GM19023 (cell line): ENCODE results near the gene SGMS2.
A peak's percentile ranks its signal among the peaks of the same experiment; 100 is the strongest.
"Not testable (repeated sequence)": the region's sequence is repeated elsewhere in the genome, so short reads cannot be mapped to it uniquely, and the experiment has no call there.

Source experiments
- ATAC-seq: cut with Tn5 transposase; IDR thresholded peaks from one replicate; pipeline ENCODE4 v1.9.1; 2021; ENCODE audit warnings: mild to moderate bottlenecking, moderate library complexity; ENCODE audit not compliant: unreplicated experiment

SGMS2 gene

GRCh38 chr4:107906458-107907100, 81.8 kb downstream of the SGMS2 start:
- no peak for ATAC-seq

- no peak for ATAC-seq
Measured at GRCh38 chr4:107908377-107908776, 83.6 kb downstream of the SGMS2 start.

- peak; percentile 85 for ATAC-seq
Measured at GRCh38 chr4:107913283-107913899, 88.7 kb downstream of the SGMS2 start.

GRCh38 chr4:107915220-107915619, 90.5 kb downstream of the SGMS2 start:
- no peak for ATAC-seq

GRCh38 chr4:107916623-107917022, 91.9 kb downstream of the SGMS2 start:
- no peak for ATAC-seq

GRCh38 chr4:107917500-107917899, 92.8 kb downstream of the SGMS2 start:
- no peak for ATAC-seq

- no peak for ATAC-seq
Measured at GRCh38 chr4:107922486-107923473, 98.0 kb downstream of the SGMS2 start.

- ATAC-seq = not testable (repeated sequence)
Measured at GRCh38 chr4:107925713-107926112, 101.0 kb downstream of the SGMS2 start.

- ATAC-seq = not testable (repeated sequence)
Measured at GRCh38 chr4:107926875-107927274, 102.1 kb downstream of the SGMS2 start.

GRCh38 chr4:107930821-107931774, 106.4 kb downstream of the SGMS2 start, which contains the start of gene CYP2U1:
Gene CYP2U1 (plus strand): TSS chr4:107931549. CDS start chr4:107931644, 95 bp downstream.
- peak; percentile 96 for ATAC-seq

GRCh38 chr4:107931775-107932321, 107.1 kb downstream of the SGMS2 start:
- peak; percentile 24 for ATAC-seq

- ATAC-seq = no peak
Measured at GRCh38 chr4:107935246-107935645, 110.5 kb downstream of the SGMS2 start.

GRCh38 chr4:107937040-107937439, 112.3 kb downstream of the SGMS2 start:
- ATAC-seq = no peak

GRCh38 chr4:107939307-107939706, 114.6 kb downstream of the SGMS2 start:
- no peak for ATAC-seq

- ATAC-seq = no peak
Measured at GRCh38 chr4:107945809-107946208, 121.1 kb downstream of the SGMS2 start.

- no peak for ATAC-seq
Measured at GRCh38 chr4:107950746-107951540, 126.2 kb downstream of the SGMS2 start.

- no peak for ATAC-seq
Measured at GRCh38 chr4:107951551-107951950, 126.8 kb downstream of the SGMS2 start.

GRCh38 chr4:107956011-107956410, 131.3 kb downstream of the SGMS2 start:
- no peak for ATAC-seq
